Measurements from ENCODE around the gene LRRC34.
A peak's percentile ranks its signal among the peaks of the same experiment; 100 is the strongest.

Gene LRRC34

DNA sequence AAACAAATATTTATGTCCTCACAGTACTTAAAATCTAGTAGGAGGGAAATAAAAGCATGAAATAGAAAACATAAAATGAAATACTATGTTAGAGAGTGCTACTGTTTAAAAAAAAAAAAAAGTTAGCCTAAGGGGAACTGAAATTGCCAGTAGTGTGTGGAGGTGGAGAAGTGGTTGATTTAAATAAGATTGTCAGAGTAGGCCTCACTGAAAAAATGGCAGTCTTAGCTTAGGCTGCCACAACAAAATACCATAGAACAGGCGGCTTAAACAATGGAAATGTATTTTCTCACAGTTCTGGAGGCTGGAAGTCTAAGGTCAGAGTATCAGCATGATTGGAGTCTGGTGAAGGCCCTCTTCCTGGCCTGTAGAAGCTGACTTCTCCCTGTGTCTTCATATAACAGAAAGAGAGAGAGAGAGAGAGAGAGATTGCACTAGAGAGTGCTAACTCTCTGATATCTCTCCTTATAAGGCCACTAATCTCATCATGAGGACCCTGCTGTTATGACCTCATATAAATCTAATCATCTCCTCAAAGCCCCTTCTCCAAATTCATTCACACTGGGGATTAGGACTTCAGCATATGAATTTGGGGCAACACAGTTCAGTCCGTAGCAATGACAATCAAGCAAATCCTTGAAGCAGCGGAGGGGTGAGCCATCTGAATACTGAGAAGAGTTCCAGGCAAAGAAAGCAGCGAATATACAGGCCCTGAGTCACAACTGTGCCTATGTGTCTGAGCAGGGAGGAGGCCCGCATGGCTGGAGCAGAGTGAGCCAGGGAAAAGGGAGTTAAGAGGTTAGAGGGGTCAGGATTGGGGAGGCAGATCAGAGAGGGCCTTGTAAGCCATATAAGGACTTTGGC, 23.6 kb upstream of the LRRC34 start:
- no peak for DNase-seq (ENCODE audit: low read depth)
- no peak overlapping the region for H3K4me3 ChIP-seq (ENCODE audit: low read depth, low read length)

DNA sequence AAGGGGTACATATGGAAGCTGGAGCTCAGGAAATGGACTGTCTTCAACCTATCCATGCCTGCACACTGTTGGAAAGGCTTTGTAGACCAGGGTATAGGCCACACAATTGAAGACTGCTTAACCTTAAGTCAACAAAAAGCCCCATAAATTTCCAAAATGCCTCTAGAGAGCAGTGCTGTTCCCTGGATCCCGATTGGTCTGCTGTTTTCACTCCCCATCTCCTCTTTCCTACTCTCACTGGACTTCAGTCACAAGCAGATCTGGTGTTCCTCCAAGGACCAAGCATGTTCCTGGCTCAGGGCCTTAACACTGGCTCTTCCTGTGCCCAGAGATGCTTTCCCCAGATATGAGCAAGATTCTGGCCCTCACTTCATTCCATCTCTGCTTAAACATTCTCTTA, 22.8 kb upstream of the LRRC34 start:
- TF ChIP-seq, protein P1, sequence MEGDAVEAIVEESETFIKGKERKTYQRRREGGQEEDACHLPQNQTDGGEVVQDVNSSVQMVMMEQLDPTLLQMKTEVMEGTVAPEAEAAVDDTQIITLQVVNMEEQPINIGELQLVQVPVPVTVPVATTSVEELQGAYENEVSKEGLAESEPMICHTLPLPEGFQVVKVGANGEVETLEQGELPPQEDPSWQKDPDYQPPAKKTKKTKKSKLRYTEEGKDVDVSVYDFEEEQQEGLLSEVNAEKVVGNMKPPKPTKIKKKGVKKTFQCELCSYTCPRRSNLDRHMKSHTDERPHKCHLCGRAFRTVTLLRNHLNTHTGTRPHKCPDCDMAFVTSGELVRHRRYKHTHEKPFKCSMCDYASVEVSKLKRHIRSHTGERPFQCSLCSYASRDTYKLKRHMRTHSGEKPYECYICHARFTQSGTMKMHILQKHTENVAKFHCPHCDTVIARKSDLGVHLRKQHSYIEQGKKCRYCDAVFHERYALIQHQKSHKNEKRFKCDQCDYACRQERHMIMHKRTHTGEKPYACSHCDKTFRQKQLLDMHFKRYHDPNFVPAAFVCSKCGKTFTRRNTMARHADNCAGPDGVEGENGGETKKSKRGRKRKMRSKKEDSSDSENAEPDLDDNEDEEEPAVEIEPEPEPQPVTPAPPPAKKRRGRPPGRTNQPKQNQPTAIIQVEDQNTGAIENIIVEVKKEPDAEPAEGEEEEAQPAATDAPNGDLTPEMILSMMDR (IDR thresholded peaks at IDR 0.05; ENCODE audit: control insufficient read depth, extremely low read depth, insufficient read depth) = no peak
- H3K4me3 ChIP-seq (ENCODE audit: low read depth, low read length) = no peak overlapping the region
- peak; percentile 37 for DNase-seq (ENCODE audit: low read depth)

More for the DNA sequence above, 23.6 kb upstream of the LRRC34 start:
- TF ChIP-seq, protein P1 (IDR thresholded peaks at IDR 0.05; ENCODE audit: control insufficient read depth, extremely low read depth, insufficient read depth) = no peak

DNA sequence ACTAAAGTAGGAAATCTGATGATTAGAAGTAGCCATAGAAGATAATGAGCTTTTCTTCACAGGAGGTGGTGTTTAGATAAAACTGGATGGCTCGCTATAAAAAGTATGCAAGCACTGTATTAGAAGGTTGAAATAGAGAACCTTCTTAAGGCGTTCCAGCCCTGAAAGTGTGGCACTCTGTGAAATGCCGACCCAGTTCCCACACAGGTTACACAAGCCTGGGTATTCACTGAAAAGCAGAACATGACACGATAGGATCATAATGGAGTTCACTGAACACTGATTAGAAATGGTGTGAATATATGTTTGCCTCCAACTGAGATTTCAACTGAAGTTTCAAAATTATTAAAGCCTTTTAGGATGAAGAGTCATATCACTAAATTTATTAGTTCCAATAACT, 15.0 kb upstream of the LRRC34 start:
- TF ChIP-seq, protein P1 (IDR thresholded peaks at IDR 0.05; ENCODE audit: control insufficient read depth, extremely low read depth, insufficient read depth) = no peak
- no peak overlapping the region for H3K4me3 ChIP-seq (ENCODE audit: low read depth, low read length)
- no peak for DNase-seq (ENCODE audit: low read depth)

DNA sequence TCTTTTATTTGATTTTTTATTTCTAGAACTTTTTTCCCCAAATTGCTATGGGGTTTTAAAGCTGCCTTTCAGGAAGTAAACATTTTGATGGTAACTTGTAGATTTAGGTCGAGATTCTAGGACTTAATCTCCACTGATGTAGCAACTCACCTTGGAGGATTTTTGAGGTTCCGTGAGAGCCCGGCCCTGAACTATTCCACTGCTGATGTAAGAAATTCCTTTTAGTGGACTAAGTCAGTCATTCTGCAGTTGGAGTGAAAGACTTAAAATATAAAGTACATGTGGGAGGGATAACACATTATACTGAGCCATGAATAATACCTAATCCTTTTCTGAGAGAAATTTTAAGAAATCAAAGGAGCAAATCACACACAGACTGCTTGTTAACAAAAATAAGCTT, 12.6 kb upstream of the LRRC34 start:
- H3K4me3 ChIP-seq (ENCODE audit: low read depth, low read length) = no peak overlapping the region
- no peak for DNase-seq (ENCODE audit: low read depth)
- TF ChIP-seq, protein P1 (IDR thresholded peaks at IDR 0.05; ENCODE audit: control insufficient read depth, extremely low read depth, insufficient read depth) = no peak

DNA sequence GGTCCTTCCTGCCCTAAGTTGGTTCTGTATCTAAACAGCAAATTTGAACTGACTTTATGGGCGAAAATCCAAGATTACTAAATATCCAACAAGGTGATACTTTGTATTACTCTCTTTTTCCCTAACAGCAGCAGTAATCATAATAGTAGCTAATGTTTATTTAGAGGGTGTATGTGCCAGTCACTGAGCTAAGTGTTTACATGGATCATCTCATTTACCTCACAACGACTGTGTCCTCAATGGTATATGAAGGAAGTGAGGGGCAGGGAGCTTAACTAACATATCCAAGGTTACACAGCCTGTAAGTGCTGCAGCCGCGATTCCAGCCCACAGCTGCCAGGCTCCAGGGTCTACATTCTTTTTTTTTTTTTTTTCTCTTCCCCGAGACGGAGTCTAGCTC, 10.3 kb upstream of the LRRC34 start:
- H3K4me3 ChIP-seq (ENCODE audit: low read depth, low read length) = no peak overlapping the region
- TF ChIP-seq, protein P1 (IDR thresholded peaks at IDR 0.05; ENCODE audit: control insufficient read depth, extremely low read depth, insufficient read depth) = no peak
- no peak for DNase-seq (ENCODE audit: low read depth)

DNA sequence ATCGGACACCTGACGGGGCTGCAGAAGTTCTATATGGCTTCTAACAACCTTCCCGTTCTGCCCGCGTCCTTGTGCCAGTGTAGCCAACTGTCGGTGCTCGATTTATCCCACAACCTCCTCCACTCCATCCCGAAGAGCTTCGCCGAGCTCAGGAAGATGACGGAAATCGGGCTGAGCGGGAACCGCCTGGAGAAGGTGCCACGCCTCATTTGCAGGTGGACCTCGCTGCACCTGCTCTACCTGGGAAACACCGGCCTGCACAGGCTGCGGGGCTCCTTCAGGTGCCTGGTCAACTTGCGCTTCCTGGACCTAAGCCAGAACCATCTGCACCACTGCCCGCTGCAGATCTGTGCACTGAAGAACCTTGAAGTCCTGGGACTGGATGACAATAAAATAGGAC, 9.8 kb upstream of the LRRC34 start:
- DNase-seq (ENCODE audit: low read depth) = no peak
- TF ChIP-seq, protein P1 (IDR thresholded peaks at IDR 0.05; ENCODE audit: control insufficient read depth, extremely low read depth, insufficient read depth) = no peak
- no peak overlapping the region for H3K4me3 ChIP-seq (ENCODE audit: low read depth, low read length)

DNA sequence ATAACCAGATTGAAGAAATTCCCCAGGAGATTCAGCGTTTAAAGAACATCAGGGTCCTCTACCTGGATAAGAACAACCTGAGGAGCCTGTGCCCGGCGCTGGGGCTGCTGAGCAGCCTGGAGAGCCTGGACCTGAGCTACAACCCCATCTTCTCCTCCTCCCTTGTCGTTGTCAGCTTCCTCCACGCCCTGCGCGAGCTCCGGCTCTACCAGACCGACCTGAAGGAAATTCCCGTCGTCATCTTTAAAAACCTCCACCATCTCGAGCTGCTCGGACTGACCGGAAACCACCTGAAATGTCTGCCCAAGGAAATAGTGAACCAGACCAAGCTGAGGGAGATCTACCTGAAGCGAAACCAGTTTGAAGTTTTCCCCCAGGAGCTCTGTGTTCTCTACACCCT, 9.4 kb upstream of the LRRC34 start:
- TF ChIP-seq, protein P1 (IDR thresholded peaks at IDR 0.05; ENCODE audit: control insufficient read depth, extremely low read depth, insufficient read depth) = no peak
- DNase-seq (ENCODE audit: low read depth) = no peak
- no peak overlapping the region for H3K4me3 ChIP-seq (ENCODE audit: low read depth, low read length)

All from LNCaP clone FGC (cell line).